ENCODE measurements around the gene PACSIN1.
A peak's percentile ranks its signal among the peaks of the same experiment; 100 is the strongest.

Gene PACSIN1

DNA sequence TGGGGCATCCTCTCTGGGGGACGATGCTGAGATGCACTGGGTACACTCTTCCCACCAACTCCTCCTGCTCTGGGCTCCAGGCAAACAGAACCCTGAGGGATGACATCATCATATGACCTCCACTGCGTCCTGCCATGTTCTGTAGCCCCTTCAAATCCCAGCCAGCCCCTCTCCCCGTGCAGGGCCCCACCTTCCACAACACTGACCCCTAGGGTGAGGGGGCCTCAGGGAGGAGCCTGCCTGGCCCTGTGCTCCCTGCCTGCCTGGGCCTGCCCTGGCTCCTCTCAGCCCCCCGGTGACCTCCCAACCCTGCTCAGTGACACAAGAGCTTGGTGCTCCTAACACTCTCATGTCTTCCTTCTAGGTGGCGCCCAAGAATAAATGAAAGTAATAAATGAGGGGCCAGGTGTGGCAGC is 99.9 kb downstream of the PACSIN1 start:
- Histone ChIP-seq H3K9ac (no peak overlapping the region), H3K4me1 (no peaks in the 10 kb centered on the region), H4K20me1 (no peaks in the 10 kb centered on the region), H3K4me3 (no peak overlapping the region), H3K36me3 (no peaks in the 10 kb centered on the region), H3K27ac (no peak overlapping the region), H3K27me3 (no peaks in the 10 kb centered on the region), H3K9me3 (no peaks in the 10 kb centered on the region), H3K4me2 (no peak overlapping the region)
- TF ChIP-seq Cebpa-rat (IDR thresholded peaks at IDR 0.05) = no peak

DNA sequence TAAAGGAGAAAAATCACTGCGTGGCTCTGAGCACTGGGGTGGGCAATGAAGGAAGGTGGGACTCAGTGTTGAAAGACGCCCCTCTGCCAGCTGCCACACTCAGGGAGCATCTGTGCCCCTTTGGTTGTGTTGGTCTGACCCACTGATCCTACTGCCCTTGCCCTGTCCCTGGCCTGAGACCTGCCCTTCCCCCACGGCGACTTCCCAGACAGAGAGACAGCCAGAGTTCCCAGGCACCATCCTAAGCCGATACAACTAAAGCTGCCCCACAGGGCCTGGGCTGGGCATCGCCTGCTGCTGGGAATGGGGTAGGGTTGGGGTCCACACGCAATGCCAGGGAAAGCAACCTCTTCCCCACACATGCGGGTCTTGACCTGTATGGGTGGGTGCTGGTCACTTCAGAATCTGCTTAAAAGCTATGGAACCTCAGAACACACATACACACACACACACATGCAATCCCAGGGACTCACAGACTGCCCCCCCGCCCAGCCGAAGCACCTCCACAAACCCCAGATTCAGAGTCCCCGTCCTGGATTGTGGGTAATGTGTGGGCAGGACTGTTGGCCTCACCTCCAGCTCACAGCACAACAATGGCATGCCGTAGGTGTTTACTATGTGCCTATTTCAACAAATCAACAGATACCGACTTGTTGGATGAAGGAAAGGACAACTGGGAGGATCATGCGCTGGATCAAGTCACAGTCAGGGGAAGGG is 101.1 kb downstream of the PACSIN1 start:
- no peak for TF ChIP-seq Cebpa-rat (IDR thresholded peaks at IDR 0.05)
- H3K27me3 ChIP-seq = no peaks in the 10 kb centered on the region
- no peak overlapping the region for H3K4me2 ChIP-seq
- H4K20me1 ChIP-seq = no peaks in the 10 kb centered on the region
- H3K27ac ChIP-seq = no peak overlapping the region
- no peaks in the 10 kb centered on the region for H3K4me1 ChIP-seq
- H3K36me3 ChIP-seq = no peaks in the 10 kb centered on the region
- H3K9me3 ChIP-seq = no peaks in the 10 kb centered on the region
- H3K4me3 ChIP-seq = no peak overlapping the region
- no peak overlapping the region for H3K9ac ChIP-seq

DNA sequence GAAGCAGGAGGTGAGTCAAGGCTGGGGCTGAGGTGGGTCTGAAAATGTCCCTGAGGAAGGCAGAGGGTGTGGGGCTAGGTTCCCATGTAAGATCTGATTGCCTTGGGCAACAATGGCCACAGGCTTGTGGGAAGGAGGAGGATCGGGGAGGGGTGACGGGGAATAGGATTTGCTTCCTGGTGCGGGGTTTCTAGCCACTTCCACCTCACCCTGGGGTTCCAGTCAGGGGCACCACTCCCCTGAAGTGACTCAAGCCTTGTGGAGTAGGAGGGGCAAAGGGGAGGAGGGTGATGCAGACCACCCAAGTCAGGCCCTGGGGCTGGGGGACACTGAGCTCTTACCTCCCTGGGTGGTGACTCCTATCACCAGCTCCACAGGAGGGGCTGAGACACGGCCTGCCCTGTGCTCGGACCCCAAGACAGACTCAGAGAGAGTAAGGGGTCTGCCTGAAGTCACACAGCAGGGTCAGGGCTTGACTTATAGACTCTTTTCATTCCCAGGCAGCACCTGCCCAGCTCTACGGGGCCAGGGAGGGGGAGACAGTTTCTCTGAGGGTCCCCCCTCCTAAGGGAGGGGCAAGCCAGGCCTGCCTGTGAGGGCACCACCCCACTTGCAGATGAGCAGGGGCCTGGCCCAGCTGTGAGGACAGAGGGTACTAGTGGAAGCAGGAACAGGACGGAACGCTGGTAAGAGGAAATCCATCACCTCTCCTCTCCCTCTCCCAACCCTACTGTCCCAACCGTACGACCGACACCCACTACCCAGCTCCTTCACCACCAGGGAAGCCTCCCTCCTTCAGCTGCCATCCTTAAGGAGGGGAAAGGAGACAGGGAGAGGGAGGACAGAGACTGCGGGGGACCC is 102.7 kb downstream of the PACSIN1 start:
- Histone ChIP-seq H3K36me3 (no peaks in the 10 kb centered on the region), H3K4me1 (no peaks in the 10 kb centered on the region), H3K4me2 (no peak overlapping the region), H3K27me3 (no peaks in the 10 kb centered on the region), H3K4me3 (no peak overlapping the region), H3K27ac (no peak overlapping the region), H3K9ac (no peak overlapping the region), H3K9me3 (no peaks in the 10 kb centered on the region), H4K20me1 (no peaks in the 10 kb centered on the region)
- no peak for TF ChIP-seq Cebpa-rat (IDR thresholded peaks at IDR 0.05)

DNA sequence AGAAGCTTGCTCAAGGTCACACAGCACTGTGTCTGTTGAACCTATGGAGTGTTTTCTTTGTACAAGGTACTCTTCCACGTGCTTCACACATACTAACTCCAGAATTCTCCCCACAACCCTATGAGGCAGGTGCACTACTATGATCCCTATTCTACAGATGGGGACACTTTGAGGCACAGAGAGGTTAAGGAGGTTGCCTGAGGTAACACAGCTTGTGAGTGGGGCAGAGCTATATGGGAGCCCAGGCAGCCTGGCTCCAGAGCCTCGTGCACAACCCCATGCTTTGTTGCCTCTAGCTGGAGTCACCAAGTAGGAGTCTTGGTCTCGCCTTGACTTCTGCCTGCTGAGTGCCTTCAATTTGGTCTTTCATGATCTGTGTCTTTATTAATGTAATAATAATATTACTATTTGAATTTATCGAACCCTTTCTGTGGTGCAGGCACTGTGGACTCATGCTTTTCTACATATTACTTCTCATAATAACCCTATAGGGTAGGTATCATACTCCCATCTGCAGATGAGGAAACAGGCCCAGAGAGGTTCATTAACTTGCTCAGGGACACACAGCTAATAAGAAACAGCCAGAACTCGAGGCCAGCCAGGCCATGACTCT is 103.6 kb downstream of the PACSIN1 start:
- Histone ChIP-seq H3K4me2 (no peak overlapping the region), H4K20me1 (no peaks in the 10 kb centered on the region), H3K9ac (no peak overlapping the region)

DNA sequence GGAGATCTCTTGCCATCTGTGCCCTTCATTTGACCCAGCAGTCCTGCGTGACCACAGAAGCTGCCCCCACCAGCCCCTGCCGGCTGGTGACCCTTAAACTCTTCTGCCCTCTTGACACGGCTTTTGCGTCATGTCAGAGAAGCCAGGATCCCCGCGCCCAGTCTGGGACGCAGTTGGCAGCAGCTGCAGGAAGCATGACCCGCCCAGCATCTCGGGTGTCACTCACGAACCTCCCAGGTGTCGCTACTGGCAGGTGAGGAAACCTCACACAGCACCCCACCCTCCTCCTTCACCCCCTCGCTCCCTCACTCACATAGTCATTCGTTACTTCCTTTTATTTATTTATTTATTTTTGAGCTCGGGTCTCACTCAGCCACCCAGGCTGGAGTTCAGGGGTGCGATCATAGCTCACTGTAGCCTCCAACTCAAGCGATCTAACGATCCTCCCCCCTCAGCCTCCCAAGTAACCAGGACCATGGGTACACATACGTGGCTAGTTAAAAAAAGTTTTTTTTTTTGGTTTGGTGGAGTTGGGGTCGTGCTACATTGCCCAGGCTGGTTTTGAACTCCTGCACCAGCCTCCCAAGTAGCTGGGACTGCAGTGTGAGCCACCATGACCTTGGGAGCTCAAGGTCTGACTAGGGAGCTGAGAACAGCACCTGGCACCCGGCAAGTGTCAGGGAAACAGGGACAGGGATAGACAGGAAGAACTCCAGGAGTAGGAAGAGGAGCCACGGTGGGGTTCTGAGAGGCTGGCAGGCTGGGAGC is 104.4 kb downstream of the PACSIN1 start:
- Histone ChIP-seq H3K9me3 (no peaks in the 10 kb centered on the region), H3K27ac (no peak overlapping the region), H3K36me3 (no peaks in the 10 kb centered on the region), H4K20me1 (no peaks in the 10 kb centered on the region), H3K4me3 (no peak overlapping the region), H3K4me1 (no peaks in the 10 kb centered on the region), H3K9ac (no peak overlapping the region), H3K4me2 (no peak overlapping the region), H3K27me3 (no peaks in the 10 kb centered on the region)
- TF ChIP-seq Cebpa-rat (IDR thresholded peaks at IDR 0.05) = no peak

More for the DNA sequence above, 103.6 kb downstream of the PACSIN1 start:
- Histone ChIP-seq H3K4me1 (no peaks in the 10 kb centered on the region), H3K27me3 (no peaks in the 10 kb centered on the region), H3K4me3 (no peak overlapping the region), H3K36me3 (no peaks in the 10 kb centered on the region), H3K27ac (no peak overlapping the region), H3K9me3 (no peaks in the 10 kb centered on the region)
- TF ChIP-seq Cebpa-rat (IDR thresholded peaks at IDR 0.05) = no peak

DNA sequence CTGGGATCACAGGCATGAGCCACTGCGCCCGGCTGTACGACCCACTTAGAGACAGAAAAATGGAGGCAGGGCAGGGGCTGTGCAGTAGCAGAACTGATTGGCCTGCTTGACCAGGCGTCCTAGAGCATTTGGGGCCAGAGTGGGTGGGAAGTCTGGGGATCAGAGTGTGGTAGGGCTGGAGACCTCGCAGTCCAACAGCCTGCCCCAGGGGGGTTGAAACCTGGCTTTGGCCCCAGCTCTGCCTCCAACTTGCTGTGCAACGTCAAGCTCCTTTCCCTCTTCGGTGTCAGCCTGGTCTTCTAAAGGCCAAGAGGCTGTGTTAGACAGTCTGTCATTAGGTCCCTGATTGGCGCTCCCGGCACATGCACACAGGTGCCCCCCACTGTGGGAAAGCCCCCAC is 105.5 kb downstream of the PACSIN1 start:
- Histone ChIP-seq H4K20me1 (no peaks in the 10 kb centered on the region), H3K4me1 (peaks cover 3% of the 10 kb centered on the region), H3K4me2 (no peak overlapping the region), H3K9ac (0 out of 2 replicates have a peak overlapping the region, but pooled peaks have one; percentile 6), H3K9me3 (no peaks in the 10 kb centered on the region), H3K27me3 (no peaks in the 10 kb centered on the region), H3K4me3 (no peak overlapping the region), H3K27ac (no peak overlapping the region), H3K36me3 (no peaks in the 10 kb centered on the region)
- TF ChIP-seq Cebpa-rat (IDR thresholded peaks at IDR 0.05) = no peak

DNA sequence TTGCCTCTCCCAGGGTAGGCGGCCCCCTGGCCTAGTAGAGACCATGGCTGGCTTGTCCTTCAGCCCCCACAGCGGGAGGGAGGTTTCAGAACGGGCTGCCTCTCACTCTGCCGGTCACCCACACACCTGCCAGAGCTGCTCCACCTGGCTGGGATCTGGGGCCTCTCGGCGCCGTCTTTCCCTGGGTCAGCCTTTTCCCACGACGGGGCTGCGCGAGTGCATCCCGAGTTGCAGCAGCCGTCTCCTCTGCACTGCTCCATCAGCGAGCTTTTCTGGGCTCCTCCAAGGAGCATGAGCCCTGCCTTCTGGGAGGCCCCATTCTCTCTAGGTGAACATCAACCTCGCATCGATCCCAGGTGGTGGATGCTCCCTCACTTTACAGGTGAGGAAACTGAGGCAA is 106.1 kb downstream of the PACSIN1 start:
- H3K9me3 ChIP-seq = no peaks in the 10 kb centered on the region
- H3K9ac ChIP-seq = 0 out of 2 replicates have a peak overlapping the region, but pooled peaks have one; percentile 6
- H3K4me1 ChIP-seq = peaks cover 9% of the 10 kb centered on the region
- no peak overlapping the region for H3K4me2 ChIP-seq
- H3K27ac ChIP-seq = no peak overlapping the region
- no peak for TF ChIP-seq Cebpa-rat (IDR thresholded peaks at IDR 0.05)
- H4K20me1 ChIP-seq = no peaks in the 10 kb centered on the region
- no peaks in the 10 kb centered on the region for H3K36me3 ChIP-seq
- H3K4me3 ChIP-seq = no peak overlapping the region
- no peaks in the 10 kb centered on the region for H3K27me3 ChIP-seq

DNA sequence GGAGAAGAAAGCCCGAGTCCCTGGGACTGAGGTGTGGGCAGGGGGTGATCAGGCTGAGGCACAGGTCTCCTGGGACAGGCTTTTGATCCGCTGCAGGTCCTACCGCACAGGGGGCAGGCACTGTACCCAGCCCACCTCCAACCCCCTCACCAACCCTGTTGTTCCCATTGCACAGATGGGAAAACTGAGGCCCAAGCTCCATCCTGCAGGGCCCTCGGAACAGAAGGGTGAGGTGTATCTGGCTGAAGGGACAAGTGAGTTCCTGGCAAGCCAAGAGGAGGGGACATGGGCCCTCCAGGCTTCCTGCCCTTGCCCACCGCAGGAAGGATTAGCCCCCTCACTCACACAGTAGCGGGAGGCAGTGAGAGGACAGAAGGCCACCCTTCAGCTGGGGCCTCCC is 106.7 kb downstream of the PACSIN1 start:
- no peak overlapping the region for H3K4me2 ChIP-seq
- TF ChIP-seq Cebpa-rat (IDR thresholded peaks at IDR 0.05) = no peak
- no peaks in the 10 kb centered on the region for H4K20me1 ChIP-seq
- no peaks in the 10 kb centered on the region for H3K36me3 ChIP-seq
- no peak overlapping the region for H3K4me3 ChIP-seq
- H3K4me1 ChIP-seq = peaks cover 15% of the 10 kb centered on the region
- no peak overlapping the region for H3K27ac ChIP-seq
- H3K27me3 ChIP-seq = no peaks in the 10 kb centered on the region
- no peak overlapping the region for H3K9ac ChIP-seq
- no peaks in the 10 kb centered on the region for H3K9me3 ChIP-seq

DNA sequence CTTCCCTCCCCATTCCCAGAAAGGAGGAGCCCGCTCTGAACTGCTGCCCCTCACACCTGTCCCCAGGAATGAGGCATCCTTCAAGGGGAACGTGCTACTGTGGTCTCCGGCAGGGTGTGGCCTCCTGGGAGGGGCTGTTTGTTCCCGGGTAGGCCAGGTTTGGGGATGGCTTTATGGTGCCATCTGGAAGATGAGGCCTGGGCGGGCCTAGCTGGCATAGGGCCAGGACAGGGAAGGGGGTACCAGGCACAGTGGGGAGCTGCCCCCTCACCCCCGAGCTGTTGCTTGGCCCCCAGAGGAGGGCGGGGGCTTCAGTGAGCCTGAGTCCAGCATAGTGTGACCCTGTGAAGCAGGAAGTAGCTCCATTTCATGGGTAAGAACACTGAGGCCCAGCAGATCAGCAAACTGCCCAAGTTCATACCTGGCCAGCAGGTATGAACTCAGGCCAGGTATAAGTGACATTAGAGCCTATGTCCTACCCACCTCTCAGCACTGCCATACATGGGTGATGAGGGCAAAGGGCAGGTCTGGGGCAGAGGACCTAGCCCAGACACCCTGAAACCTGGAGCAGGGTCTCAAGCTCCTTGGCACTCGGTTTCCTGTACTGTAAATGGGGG is 107.8 kb downstream of the PACSIN1 start:
- Histone ChIP-seq H3K36me3 (no peaks in the 10 kb centered on the region), H3K27me3 (no peaks in the 10 kb centered on the region), H3K4me3 (no peak overlapping the region), H3K27ac (no peak overlapping the region), H4K20me1 (no peaks in the 10 kb centered on the region), H3K4me2 (no peak overlapping the region), H3K4me1 (peaks cover 18% of the 10 kb centered on the region), H3K9me3 (no peaks in the 10 kb centered on the region), H3K9ac (no peak overlapping the region)
- no peak for TF ChIP-seq Cebpa-rat (IDR thresholded peaks at IDR 0.05)

Measured in BLaER1 (cell line).